Inferior parietal cortex (tissue), 1 donor: ENCODE results near the gene ZNF211.

ENCODE experiments used
- DNase-seq: peaks from one replicate; pipeline ENCODE4 v3.0.0-alpha.2; 2016; ENCODE audit errors: extremely low spot score

ZNF211 gene

GRCh38 chr19:57655443-57655842 lies 22.5 kb downstream of the ZNF211 start:
- DNase-seq: no peak

- no peak for DNase-seq
Observed at GRCh38 chr19:57656346-57656745, 23.4 kb downstream of the ZNF211 start.

GRCh38 chr19:57664269-57665127 lies 31.5 kb downstream of the ZNF211 start:
- DNase-seq: peak; percentile 43

GRCh38 chr19:57665261-57665806 lies 32.4 kb downstream of the ZNF211 start:
- no peak for DNase-seq

- no peak for DNase-seq
Observed at GRCh38 chr19:57667228-57667627, 34.3 kb downstream of the ZNF211 start.

GRCh38 chr19:57668635-57669034 lies 35.7 kb downstream of the ZNF211 start, which contains the start of gene ZSCAN4:
TSS of gene ZSCAN4 (plus strand) at chr19:57668935. CDS start at chr19:57676146, 7,211 bp downstream.
- no peak for DNase-seq

- DNase-seq: no peak
Observed at GRCh38 chr19:57671124-57671895, 38.3 kb downstream of the ZNF211 start.

DNA sequence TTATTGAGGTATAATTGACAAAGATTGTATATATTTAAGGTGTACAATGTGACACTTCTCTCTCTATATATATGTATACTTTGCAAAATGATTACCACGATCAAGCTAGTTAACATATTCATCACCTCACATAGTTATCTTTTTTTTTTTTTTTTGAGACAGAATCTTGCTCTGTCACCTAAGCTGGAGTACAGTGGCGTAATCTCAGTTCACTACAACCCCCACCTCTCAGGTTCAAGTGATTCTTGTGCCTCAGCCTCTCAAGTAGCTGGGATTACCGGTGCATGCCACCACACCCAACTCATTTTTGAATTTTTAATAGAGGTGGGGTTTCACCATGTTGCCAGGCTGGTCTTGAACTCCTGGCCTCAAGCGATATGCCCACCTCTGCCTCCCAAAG lies 39.5 kb downstream of the ZNF211 start:
- DNase-seq: no peak

DNA sequence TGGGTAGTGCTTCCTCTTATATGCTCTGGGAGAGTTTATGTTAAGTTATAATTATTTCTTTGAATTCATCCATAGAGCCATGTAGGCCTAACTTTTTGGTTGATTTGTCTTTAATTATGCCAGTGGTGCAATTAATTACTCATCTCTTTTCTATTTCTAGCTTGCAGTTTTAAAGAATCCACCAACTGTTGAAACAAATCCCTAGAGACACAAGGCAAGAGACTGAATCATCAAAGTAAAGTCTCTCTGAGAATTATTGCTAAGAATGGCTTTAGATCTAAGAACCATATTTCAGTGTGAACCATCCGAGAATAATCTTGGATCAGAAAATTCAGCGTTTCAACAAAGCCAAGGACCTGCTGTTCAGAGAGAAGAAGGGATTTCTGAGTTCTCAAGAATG lies 42.9 kb downstream of the ZNF211 start:
- DNase-seq: no peak

GRCh38 chr19:57682226-57682766 lies 49.3 kb downstream of the ZNF211 start:
- DNase-seq: no peak

DNA sequence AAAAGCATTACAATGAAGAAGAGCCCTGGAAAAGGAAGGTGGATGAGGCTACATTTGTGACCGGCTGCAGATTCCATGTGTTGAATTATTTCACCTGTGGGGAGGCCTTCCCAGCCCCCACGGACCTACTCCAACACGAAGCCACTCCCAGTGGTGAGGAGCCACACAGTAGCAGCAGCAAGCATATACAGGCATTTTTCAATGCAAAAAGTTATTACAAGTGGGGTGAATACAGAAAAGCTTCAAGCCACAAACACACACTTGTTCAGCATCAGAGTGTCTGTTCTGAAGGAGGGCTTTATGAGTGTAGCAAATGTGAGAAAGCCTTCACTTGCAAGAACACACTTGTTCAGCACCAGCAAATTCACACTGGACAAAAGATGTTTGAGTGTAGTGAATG lies 53.8 kb downstream of the ZNF211 start:
- DNase-seq: no peak

GRCh38 chr19:57687363-57688010 lies 54.5 kb downstream of the ZNF211 start:
- no peak for DNase-seq

DNA sequence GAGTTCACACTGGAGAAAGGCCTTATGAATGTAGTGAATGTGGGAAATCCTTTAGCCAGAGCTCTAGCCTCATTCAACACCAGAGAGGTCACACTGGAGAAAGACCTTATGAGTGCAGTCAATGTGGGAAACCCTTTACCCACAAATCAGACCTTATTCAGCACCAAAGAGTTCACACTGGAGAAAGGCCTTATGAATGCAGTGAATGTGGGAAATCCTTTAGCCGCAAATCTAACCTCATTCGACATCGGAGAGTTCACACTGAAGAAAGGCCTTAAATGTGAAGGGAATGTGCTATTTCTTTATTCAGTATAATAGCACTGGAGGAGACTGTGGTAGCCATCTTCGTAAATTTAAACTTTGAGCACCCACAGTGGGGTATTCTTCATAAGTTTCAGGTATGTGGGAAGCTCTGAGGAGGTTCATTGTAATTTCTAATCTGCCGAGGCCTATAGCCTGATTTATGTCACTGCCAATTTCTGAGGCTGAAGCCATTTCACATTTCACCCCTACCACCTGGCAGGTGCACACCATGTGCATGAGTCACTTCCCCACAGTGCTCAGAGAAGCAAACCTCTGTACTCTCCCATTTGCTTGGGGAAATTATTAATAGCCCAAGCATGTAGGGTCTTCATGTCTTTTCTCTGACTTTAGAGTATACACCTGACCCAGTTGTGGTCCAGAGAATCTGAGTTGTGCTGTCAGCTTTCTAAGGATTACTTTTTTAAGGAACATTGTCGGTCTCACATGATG lies 55.2 kb downstream of the ZNF211 start:
- no peak for DNase-seq

DNA sequence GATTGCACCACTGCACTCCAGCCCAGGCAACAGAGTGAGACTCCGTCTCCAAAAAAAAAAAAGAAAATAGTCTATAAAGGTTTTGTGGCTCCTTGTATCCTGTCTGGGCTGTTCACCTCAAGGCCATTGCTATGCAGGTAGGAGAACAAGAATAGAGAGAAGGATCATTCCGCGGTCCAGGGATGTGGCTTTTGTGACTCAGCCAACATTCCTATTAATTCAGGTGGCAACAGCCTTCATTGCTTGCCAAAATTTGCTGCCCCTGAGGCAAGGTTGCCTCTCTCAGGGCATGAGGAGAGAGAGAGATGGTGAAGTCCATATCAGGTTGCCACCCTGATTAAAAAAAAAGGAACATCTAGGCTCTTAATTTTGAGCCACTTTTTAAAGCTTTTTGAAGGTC lies 56.8 kb downstream of the ZNF211 start:
- no peak for DNase-seq
